Measurements from ENCODE around the gene CYTH4.
"Not testable (repeated sequence)": the region's sequence is repeated elsewhere in the genome, so short reads cannot be mapped to it uniquely, and the experiment has no call there.

The CYTH4 gene

GRCh38 chr22:37312549-37313183 is 30.4 kb downstream of the CYTH4 start:
- DNase-seq = no peak

GRCh38 chr22:37313376-37314314 is 31.3 kb downstream of the CYTH4 start:
- DNase-seq = no peak

DNA sequence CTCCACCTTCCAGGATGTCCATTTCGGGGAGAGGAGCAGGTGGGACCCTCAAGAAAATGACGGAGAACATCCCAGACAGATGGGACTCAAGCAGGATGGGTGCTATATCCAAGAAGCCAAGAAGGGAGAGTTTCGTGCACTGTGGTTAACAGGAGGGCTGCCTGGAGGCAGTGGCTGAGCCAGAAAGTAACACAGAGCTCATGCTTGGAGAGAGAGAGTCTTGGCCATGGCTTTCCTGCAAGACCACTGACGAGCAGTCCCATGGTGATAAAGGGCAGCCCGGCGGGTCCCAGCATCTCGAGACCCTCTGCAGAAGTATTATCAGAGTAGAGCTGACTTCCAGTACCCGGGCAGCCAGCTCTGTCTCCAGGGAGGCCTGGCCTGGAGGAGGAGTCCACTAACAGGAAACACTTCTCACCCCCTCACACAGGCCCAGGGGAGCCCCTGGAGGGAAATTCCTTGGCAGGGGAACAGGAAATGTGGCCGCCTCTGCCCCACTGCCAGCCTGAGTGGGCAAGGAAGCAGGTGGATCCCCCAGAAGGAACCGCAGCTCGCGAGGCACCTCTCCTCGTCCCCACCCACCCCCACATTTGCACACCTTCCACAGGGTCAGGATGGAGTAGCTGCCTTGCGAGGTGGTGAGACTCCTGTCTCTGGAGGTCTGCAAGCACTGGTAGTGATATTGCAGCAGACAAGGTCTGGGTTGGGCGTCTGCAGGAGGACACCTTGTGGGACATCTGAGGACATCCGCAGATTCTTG is 32.2 kb downstream of the CYTH4 start:
- DNase-seq = no peak

- no peak for DNase-seq
These were observed 34.1 kb downstream of the CYTH4 start for GRCh38 chr22:37316405-37316804.

- peak; percentile 14 to 55 (median 38) for DNase-seq
These were observed 34.6 kb downstream of the CYTH4 start for GRCh38 chr22:37316875-37317371.

DNA sequence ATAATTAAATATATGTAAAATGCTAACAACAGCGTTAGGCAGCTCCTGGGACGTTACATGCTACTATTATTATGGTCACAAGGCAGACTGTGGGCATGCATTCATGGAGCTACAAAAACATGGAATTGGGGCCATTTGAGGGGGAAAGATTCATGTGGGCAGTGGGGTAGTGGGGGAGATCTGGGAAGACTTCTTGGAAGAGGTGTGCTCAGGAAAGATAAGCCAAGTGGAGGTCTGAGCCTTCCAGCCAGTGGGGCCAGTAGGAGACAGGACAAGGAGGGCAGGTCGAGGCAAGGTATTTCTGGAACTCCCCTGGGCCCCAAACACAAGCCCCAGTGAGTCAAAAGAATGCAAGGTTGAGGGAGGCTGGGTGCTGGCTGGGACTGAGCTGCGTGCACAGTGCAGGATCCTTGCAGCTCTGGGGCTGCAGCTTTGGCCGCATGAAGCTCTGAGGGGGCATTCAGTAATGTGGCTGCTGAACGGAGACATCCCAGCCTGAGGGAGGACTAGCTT is 35.4 kb downstream of the CYTH4 start:
- no peak for DNase-seq

GRCh38 chr22:37318364-37319109 is 36.2 kb downstream of the CYTH4 start:
- no peak for DNase-seq

- DNase-seq = no peak
These were observed 37.2 kb downstream of the CYTH4 start for GRCh38 chr22:37319469-37319868.

- no peak for DNase-seq
These were observed 38.7 kb downstream of the CYTH4 start for GRCh38 chr22:37320726-37321677.

DNA sequence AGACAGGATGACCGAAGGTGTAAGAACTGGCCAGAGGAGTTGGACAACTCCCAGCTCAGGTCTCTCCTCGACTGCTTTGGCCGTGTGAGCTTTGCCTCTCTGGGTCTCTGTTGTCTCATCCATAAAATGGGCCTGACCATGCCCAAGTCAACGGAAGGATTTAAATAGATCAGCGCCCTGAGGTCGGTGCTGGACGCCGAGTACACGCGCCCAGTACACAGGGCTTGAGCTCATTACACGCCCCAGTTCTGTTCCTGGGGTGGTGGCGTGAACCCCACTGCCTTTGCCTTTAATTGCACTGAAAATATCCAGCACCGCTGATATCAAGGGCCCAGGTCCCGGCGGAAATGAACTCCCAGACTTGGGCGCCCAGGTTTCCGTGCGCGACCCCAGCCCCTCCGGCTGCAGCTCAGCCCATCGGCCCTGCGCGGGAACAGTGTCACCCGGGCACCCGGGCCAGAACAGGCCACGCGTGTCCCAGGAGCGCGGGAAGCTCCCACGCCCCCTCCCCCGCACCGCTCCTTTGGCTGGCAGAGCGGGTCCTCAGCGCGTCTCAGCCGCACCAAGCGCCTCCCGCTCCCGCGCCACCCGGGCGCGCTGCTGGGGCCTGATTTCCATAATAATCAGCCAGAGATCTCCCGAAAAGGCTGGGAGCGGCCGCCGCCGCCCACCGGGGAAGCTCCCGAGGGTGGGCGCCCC is 42.2 kb downstream of the CYTH4 start:
- no peak for DNase-seq

DNA sequence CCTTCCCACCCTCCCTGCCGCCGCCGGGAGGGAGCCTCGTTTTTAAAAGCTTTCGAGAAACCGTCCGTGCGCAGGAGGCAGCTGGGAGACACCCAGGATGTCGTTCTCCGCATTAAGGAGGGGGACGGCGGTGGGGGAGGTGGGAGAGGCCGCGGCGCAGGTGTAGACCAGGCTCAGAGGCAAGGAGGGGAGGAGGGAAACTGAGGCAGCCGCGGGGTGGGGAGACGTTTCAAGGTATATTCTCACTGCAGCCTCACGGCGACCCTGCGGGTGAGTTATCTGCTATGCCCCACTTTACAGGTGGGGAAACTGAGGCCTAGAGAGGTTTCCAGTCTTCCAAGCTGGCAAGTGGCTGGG is 42.7 kb downstream of the CYTH4 start:
- no peak for DNase-seq

- no peak for DNase-seq
These were observed 44.4 kb downstream of the CYTH4 start for GRCh38 chr22:37326726-37327125.

- DNase-seq = no peak
These were observed 45.7 kb downstream of the CYTH4 start for GRCh38 chr22:37328017-37328416.

DNA sequence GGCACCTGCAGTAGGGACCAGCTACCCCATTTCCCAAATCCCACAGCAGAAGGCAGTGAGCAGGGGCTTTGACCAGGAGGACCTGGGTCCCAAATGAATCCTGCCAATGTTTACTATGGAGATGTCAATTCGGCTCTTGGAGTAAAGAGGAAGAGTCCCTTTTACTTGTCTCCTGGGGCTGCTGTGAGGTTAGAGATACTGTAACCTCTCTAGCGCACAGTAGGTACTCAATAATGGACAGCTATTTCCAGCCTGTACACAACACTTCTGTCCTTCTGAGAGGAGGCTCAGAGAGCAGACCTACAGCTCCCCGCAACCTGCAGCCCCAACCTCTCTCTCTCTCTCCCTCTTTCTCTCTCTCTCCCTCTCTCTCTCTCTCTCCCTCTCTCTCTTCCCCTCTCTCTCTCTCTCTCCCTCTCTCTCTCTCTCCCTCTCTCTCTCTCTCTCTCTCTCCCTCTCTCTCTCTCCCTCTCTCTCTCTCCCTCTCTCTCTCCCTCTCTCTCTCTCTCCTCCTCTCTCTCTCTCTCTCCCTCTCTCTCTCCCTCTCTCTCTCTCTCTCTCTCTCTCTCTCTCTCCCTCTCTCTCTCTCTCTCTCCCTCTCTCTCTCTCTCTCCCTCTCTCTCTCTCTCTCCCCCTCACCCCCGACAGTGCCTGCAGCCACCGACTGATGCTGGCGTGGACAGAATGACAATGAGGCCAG is 46.4 kb downstream of the CYTH4 start:
- not testable (repeated sequence) for DNase-seq

DNA sequence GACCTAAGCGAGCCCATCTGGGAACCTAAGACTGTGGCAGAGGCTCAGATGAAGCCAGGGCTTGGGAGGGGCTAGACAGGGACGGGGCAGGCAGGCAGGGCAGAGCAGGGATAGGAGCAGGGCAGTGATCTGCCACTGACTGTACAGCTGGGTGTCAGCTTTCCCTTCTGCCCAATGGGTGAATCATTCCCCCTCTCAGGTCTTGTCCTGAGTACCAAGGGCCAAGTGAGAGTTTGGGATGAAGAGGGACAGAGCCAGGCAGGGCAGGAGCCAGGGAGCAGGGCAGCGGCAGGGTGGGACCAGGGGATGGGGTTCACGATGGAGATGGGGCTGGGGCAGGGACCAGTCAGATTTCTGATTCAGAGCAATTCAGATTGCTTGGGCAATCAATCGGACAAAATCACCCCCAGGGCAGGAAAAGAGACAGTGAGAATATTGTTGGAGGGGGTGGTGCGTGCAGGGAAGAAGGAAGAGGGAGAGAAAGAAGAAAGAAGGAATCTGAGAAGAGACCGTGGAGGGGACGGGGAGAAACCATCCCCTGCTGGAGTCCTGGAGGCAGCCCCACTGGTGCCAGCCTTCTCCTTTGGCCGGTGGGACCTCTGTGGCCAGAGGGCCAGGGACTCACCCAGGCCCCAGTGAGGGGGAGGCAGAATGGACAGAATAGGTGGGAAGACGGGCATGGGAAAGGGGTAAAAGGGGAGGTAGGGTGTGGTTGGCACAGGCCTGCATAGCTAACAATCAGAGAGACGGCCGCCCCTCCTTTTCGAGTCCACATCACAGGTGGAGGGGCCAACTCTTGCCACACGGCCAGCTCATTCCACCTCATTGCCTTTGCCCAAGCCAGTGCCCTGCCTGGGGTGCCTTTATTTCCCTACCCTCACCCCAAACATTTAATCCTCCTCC is 47.2 kb downstream of the CYTH4 start:
- DNase-seq = no peak

- DNase-seq = no peak
These were observed 48.1 kb downstream of the CYTH4 start for GRCh38 chr22:37330200-37331033.

GRCh38 chr22:37331034-37331428 is 48.7 kb downstream of the CYTH4 start:
- no peak for DNase-seq

Data from activated naive CD4-positive, alpha-beta T cell (primary cell).